Stimulated activated CD4-positive, alpha-beta T cell treated with anti-CD3 and anti-CD28 coated beads, Interleukin-12 subunit alpha, Interleukin-12 subunit beta, amount 100 ng/mL, for 24 hours (primary cell): ENCODE data around the gene ZNF48.

Experiments
- DNase-seq, 2 experiments: peaks; one replicate each; pipeline ENCODE4 v3.0.0-alpha.2; 2020; ENCODE audit warnings: low read depth in 2 of 2

Gene ZNF48

GRCh38 chr16:30395155-30395991, at the start of gene ZNF48:
Gene ZNF48 (plus strand): TSS chr16:30395420. CDS start chr16:30395795, 375 bp downstream.
- peak; percentile 31 to 43 for DNase-seq

GRCh38 chr16:30346286-30346685, 48.9 kb upstream of the ZNF48 start:
- no peak for DNase-seq

GRCh38 chr16:30348113-30348512, 47.1 kb upstream of the ZNF48 start:
- DNase-seq: no peak

GRCh38 chr16:30348929-30349328, 46.3 kb upstream of the ZNF48 start:
- no peak for DNase-seq

GRCh38 chr16:30349675-30350074, 45.5 kb upstream of the ZNF48 start:
- DNase-seq: no peak

- no peak for DNase-seq
Measured at GRCh38 chr16:30350134-30350871, 44.9 kb upstream of the ZNF48 start.

GRCh38 chr16:30351001-30351441, 44.2 kb upstream of the ZNF48 start:
- no peak for DNase-seq

GRCh38 chr16:30351586-30352419, 43.4 kb upstream of the ZNF48 start:
- DNase-seq: no peak

- no peak for DNase-seq
Measured at GRCh38 chr16:30352488-30353401, 42.5 kb upstream of the ZNF48 start.

- DNase-seq: no peak
Measured at GRCh38 chr16:30353438-30354129, 41.6 kb upstream of the ZNF48 start.

- no peak for DNase-seq
Measured at GRCh38 chr16:30354423-30355143, 40.6 kb upstream of the ZNF48 start.

- DNase-seq: peak; percentile 79 to 90
Measured at GRCh38 chr16:30355144-30355953, 39.9 kb upstream of the ZNF48 start, which contains the start of gene CD2BP2. Gene CD2BP2 (minus strand): TSS chr16:30355308. CDS start chr16:30354681, 627 bp downstream.

- DNase-seq: no peak
Measured at GRCh38 chr16:30355954-30356308, 39.3 kb upstream of the ZNF48 start.

GRCh38 chr16:30356401-30357084, 38.7 kb upstream of the ZNF48 start:
- no peak for DNase-seq

- no peak for DNase-seq
Measured at GRCh38 chr16:30357085-30357714, 38.0 kb upstream of the ZNF48 start.

GRCh38 chr16:30357715-30358576, 37.3 kb upstream of the ZNF48 start:
- DNase-seq: no peak

- DNase-seq: no peak
Measured at GRCh38 chr16:30358577-30358936, 36.7 kb upstream of the ZNF48 start.
